GM15510 (cell line): ENCODE results near the gene SEC23A.

Experiments
- POLR2A ChIP-seq: IDR thresholded peaks from 3 replicates; pipeline ENCODE4 v1.6.1; 2011; ENCODE audit warnings: borderline replicate concordance; ENCODE audit not compliant: insufficient read length; ENCODE audit errors: extremely low read depth

Gene SEC23A

DNA sequence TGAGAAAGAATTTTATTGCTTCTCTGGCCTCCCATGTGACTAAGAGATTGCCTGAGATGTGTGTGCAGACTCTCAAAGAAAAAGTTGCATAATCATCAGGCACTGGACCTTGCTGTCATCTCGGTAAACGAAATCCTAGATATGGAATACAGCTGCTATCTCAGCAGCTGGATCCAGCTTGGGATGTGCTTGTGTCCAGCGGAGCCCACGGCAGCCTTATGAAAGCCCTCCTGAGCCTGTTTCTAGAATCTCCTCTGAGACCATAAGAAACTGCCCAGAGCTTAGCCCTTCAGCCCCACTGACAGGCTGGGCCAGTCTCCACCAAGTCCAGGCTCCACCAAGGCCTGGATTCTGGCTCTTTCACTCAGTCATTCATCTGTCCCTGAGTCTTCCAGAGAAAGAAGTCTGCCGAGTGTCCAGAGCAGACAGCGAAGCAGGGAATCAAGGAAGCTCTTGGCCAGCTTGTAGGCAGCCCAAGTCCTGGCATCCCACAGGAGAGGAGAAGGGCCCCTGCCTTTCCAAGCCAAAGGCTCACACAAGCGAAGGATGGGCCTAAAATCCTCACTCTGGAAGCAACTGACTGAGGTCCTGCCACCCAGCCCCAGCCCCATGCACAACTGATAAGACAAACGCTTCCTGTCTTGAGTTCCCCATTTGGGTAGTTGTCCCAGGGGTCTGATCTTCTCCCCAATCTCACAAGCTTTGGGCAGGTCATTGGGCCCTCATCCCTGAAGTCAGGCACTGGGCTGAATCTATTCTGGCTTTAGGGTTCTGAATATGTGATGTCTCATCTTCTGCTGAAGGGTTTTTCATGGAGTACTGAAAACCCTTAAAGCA lies 97.8 kb downstream of the SEC23A start:
- TF ChIP-seq POLR2A = no peak

DNA sequence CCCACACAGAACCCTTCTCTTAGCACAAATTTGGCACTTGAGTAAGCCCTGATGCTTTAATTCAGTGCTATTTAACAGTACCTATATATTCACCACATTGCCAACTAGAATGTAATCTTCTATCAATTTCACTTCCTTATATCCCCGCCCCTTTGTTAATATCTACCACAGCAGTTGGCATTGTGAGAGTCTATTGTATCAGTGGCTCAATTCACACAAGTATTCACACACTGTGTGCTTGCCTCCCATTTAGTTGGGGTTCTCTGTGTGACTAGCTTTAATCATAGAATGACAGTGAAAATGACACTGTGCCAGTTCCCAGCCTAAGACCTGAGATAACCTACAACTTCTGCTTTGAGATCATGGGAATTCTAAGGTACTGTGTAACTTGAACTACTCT lies 103.1 kb downstream of the SEC23A start:
- TF ChIP-seq POLR2A = no peak

DNA sequence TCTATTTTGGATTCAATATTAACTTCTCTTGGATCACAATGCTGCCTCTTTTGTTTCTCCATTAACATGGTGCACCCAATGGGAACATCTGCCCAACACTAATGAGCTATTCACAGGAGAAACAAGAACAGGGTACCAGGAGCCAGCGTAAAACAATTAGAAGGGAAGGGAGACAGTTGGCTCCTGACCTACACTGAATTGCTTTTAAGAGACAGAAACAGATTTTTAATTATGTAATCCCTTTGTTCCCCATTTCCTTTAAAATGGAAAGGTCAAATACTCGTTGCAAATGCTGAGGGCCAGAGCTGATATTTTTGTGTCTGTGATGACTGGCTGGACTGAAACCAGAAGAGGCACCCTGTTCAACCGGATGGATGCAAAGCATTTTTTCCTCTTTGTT lies 108.3 kb downstream of the SEC23A start:
- no peak for TF ChIP-seq POLR2A

DNA sequence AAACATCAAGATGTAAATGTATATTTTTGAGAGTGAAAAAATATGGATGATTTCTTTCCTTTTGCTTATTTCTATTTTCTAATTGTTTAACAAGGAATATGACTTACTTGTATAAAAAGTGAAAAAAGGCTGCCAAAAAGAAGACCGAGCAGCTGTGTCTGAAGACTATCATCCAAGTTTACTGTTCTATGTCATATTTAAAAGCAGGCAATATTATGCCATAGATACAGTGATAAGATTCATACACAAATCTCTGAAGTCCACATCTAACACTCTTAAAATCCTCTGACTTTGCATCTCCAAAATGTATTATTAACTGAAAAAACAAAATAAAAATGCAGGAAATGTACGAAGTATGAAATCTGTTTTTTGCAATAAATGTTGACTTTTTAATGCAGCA lies 109.1 kb downstream of the SEC23A start:
- TF ChIP-seq POLR2A = no peak

DNA sequence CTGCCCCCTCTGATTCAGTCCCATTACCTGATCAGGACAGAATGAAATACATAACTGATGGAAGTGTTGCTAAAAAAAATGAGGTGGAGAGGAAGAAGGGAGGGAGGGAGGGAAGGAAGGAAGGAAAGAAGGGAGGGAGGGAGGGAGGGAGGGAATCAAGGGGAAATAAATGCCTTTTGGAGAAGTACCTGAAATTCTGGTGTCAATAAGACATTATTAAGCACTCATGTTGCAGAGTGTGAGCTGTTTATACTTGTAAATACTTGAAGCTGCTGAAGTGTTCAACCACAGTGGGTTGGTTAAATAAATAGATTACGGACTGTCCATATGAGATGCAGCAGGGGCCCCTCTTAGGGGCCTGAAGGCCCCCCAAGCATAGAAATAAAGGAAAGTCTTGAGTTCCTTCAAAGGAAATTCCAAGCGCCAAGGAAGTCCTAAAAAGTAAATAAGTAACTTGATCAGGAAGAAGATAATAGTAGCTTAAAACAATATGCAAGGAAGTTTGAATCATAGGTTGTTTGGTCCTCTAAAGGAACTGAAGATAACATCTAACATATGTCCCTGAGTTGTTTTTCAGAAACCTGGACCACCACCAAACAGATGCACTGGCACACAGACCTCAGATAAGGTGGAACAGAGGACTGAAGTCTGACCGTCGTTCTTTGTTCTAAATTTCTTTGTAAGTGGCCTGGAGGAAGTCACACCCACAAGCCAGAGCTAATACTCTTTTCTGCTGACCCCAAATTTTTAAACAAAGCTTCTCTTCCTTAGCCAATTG lies 110.8 kb downstream of the SEC23A start:
- TF ChIP-seq POLR2A = no peak

DNA sequence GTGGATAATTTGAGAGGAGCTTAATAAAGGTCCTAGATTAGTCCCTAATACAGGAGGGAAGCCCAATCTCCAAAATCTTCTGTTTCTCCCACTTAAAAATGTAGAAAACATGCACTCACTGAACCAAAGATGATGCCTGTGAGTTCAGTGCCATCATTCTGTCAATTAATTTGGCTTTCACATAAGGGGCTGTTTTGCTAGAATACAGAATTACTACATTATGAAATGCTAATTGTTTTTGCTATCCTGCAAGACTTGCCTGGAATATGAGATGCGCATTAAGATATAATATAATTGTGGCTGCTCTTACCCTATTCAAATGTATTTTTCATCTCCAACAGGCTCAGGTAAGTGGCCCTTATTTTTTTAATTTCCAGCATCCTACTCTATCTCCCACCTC lies 111.7 kb downstream of the SEC23A start:
- no peak for TF ChIP-seq POLR2A

DNA sequence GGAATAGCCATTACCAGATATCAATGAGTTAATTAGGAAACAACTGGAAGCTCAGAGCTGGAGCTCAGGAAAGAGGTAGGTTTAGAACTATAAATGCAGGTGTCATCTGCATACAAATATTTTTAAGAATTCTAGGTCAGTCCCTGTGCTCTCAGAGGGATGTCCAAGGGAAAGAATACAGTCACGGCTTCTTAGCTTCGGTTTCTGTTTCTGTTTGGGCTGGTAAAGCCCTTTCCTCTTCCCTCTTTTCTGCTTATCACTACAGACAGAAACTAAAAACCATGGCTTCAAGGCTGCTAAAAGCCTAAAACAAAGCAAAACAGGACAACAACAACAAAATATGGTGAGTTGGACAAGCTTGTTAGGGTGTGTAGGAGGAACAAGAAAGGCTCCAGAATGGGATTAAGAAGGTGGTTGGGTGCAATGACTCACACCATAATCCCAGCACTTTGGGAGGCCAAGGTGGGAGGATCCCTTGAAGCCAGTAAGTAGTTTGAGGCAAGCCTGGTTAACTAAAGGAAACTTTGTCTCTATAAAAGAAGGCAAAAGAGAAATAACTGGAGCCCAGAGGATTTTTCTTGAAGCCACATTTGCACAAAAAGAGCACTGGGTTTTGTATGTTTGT lies 113.0 kb downstream of the SEC23A start:
- no peak for TF ChIP-seq POLR2A

DNA sequence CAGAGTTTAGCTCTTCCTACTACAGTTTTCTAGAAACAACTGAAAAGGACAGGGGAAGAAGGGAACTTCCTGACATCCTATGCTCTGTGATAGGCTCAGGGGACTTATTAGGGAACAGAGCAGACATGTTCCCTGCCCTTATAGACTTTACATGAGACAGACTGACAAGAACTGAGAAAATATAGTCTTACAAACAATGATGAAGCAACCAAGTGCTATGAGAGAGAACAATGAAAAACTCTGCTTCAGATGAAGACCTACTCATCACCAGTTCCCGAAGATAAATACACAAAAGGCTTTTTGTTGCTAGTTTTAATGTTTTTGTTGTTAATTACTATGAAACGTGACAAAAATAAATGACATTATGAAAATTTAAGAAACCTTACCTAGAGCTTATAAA lies 115.3 kb downstream of the SEC23A start:
- TF ChIP-seq POLR2A = no peak

DNA sequence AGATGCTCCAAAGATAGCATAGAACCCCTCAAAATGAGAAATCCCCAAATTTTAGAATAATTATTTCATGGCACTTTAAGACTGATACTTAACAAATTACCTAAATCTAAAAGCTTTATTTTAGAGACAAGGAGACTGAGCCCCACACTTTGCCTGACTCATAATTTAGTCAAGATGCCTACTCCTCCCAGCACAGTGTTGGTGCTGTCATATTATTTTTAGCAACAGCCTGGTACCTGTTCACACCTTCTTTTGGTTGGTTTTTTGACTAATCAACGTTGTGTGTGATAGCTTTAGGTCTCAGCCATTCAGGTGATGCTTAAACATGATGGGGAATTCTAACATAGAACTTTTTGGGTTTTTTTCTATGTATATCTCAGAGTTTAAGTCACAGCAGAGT lies 120.2 kb downstream of the SEC23A start:
- no peak for TF ChIP-seq POLR2A

DNA sequence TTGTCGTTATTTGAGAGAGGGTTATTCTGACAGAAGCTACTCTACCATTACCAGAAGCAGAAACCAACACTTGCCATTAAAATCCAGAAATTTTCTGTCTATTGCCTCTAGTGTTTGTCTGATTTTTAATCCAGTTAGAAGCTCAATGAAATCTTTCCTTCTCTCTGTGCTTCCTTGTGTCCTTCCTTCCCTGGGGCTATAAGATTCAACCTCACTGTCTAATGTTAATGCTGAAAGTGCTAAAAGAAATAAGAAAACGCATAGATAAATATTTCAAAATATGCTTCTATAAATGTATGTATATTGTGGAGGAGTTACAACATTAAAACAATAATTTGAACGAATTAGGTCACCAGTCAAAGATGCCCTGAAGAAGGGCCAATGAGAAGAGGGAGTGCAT lies 120.8 kb downstream of the SEC23A start:
- no peak for TF ChIP-seq POLR2A
